ENCODE measurements around the gene ZFP36L1. TPM values are rescaled to one million over a fixed set of nuclear protein-coding genes. Genes with fewer than 3 reads are reported as not detected.

The ZFP36L1 gene
- total RNA-seq, 1 experiment from 2014 or later: 69.5 TPM

GRCh38 chr14:68741477-68741791 lies 51.4 kb downstream of the ZFP36L1 start:
- no peak for TF ChIP-seq EZH2 (IDR thresholded peaks at IDR 0.05; ENCODE audit: borderline replicate concordance, low read depth, low read length, poor library complexity, severe bottlenecking)
- Histone ChIP-seq H3K4me3 (ENCODE audit: low read depth, low read length, poor library complexity, severe bottlenecking) (no peak overlapping the region), H3K4me1 (ENCODE audit: insufficient read depth, low read length, poor library complexity, severe bottlenecking) (no peaks in the 10 kb centered on the region), H3K9me3 (ENCODE audit: low read depth, low read length, poor library complexity, severe bottlenecking) (no peaks in the 10 kb centered on the region), H3K36me3 (ENCODE audit: insufficient read depth, low read length, poor library complexity, severe bottlenecking) (no peaks in the 10 kb centered on the region), H3K27me3 (replicated peaks; ENCODE audit: insufficient read depth, low read depth, low read length, poor library complexity) (no peaks in the 10 kb centered on the region), H3K27ac (ENCODE audit: low read depth, low read length, poor library complexity, severe bottlenecking) (no peak overlapping the region)
- CTCF ChIA-PET: no interaction called here
- POLR2A ChIA-PET (ENCODE audit: low non-redundant PET): no interaction called here
- no TSS peak for BruUV-seq (replicated peaks)
- DNase-seq (ENCODE audit: low spot score): no peak
- intact Hi-C loops (cut with micrococcal nuclease; ENCODE audit: unreplicated experiment): no loop called here

GRCh38 chr14:68740788-68741476 lies 51.9 kb downstream of the ZFP36L1 start:
- ChIA-PET CTCF (no interaction called here), POLR2A (ENCODE audit: low non-redundant PET) (no interaction called here)
- Histone ChIP-seq H3K27ac (ENCODE audit: low read depth, low read length, poor library complexity, severe bottlenecking) (no peak overlapping the region), H3K36me3 (ENCODE audit: insufficient read depth, low read length, poor library complexity, severe bottlenecking) (no peaks in the 10 kb centered on the region), H3K4me3 (ENCODE audit: low read depth, low read length, poor library complexity, severe bottlenecking) (no peak overlapping the region), H3K4me1 (ENCODE audit: insufficient read depth, low read length, poor library complexity, severe bottlenecking) (no peaks in the 10 kb centered on the region), H3K9me3 (ENCODE audit: low read depth, low read length, poor library complexity, severe bottlenecking) (no peaks in the 10 kb centered on the region), H3K27me3 (replicated peaks; ENCODE audit: insufficient read depth, low read depth, low read length, poor library complexity) (no peaks in the 10 kb centered on the region)
- DNase-seq (ENCODE audit: low spot score): no peak
- TF ChIP-seq EZH2 (IDR thresholded peaks at IDR 0.05; ENCODE audit: borderline replicate concordance, low read depth, low read length, poor library complexity, severe bottlenecking): no peak
- no peak for TF ChIP-seq CTCF (conservative IDR thresholded peaks at IDR 0.05; ENCODE audit: low read depth, low read length)
- no TSS peak for BruUV-seq (replicated peaks)
- intact Hi-C loops (cut with micrococcal nuclease; ENCODE audit: unreplicated experiment): no loop called here

- CTCF ChIA-PET: no interaction called here
- H3K36me3 ChIP-seq (ENCODE audit: insufficient read depth, low read length, poor library complexity, severe bottlenecking): no peaks in the 10 kb centered on the region
- TF ChIP-seq EZH2 (IDR thresholded peaks at IDR 0.05; ENCODE audit: borderline replicate concordance, low read depth, low read length, poor library complexity, severe bottlenecking): no peak
- TF ChIP-seq CTCF (conservative IDR thresholded peaks at IDR 0.05; ENCODE audit: low read depth, low read length): no peak
- POLR2A ChIA-PET (ENCODE audit: low non-redundant PET): no interaction called here
- no peaks in the 10 kb centered on the region for H3K27me3 ChIP-seq (replicated peaks; ENCODE audit: insufficient read depth, low read depth, low read length, poor library complexity)
- intact Hi-C loops (cut with micrococcal nuclease; ENCODE audit: unreplicated experiment): no loop called here
- H3K4me1 ChIP-seq (ENCODE audit: insufficient read depth, low read length, poor library complexity, severe bottlenecking): no peaks in the 10 kb centered on the region
- no peak overlapping the region for H3K4me3 ChIP-seq (ENCODE audit: low read depth, low read length, poor library complexity, severe bottlenecking)
- H3K27ac ChIP-seq (ENCODE audit: low read depth, low read length, poor library complexity, severe bottlenecking): no peak overlapping the region
- DNase-seq (ENCODE audit: low spot score): no peak
- no TSS peak for BruUV-seq (replicated peaks)
- no peaks in the 10 kb centered on the region for H3K9me3 ChIP-seq (ENCODE audit: low read depth, low read length, poor library complexity, severe bottlenecking)
Measured at GRCh38 chr14:68739701-68740100, 53.2 kb downstream of the ZFP36L1 start.

GRCh38 chr14:68738559-68738958 lies 54.3 kb downstream of the ZFP36L1 start:
- ChIA-PET CTCF (no interaction called here), POLR2A (ENCODE audit: low non-redundant PET) (no interaction called here)
- no peaks in the 10 kb centered on the region for H3K36me3 ChIP-seq (ENCODE audit: insufficient read depth, low read length, poor library complexity, severe bottlenecking)
- no peak for DNase-seq (ENCODE audit: low spot score)
- no peaks in the 10 kb centered on the region for H3K9me3 ChIP-seq (ENCODE audit: low read depth, low read length, poor library complexity, severe bottlenecking)
- no peak overlapping the region for H3K4me3 ChIP-seq (ENCODE audit: low read depth, low read length, poor library complexity, severe bottlenecking)
- H3K27me3 ChIP-seq (replicated peaks; ENCODE audit: insufficient read depth, low read depth, low read length, poor library complexity): no peaks in the 10 kb centered on the region
- intact Hi-C loops (cut with micrococcal nuclease; ENCODE audit: unreplicated experiment): no loop called here
- TF ChIP-seq EZH2 (IDR thresholded peaks at IDR 0.05; ENCODE audit: borderline replicate concordance, low read depth, low read length, poor library complexity, severe bottlenecking): no peak
- TF ChIP-seq CTCF (conservative IDR thresholded peaks at IDR 0.05; ENCODE audit: low read depth, low read length): no peak
- BruUV-seq (replicated peaks): no TSS peak
- H3K27ac ChIP-seq (ENCODE audit: low read depth, low read length, poor library complexity, severe bottlenecking): no peak overlapping the region
- H3K4me1 ChIP-seq (ENCODE audit: insufficient read depth, low read length, poor library complexity, severe bottlenecking): no peaks in the 10 kb centered on the region
